Smooth muscle cell (in vitro differentiated cells): ENCODE results near the gene BCL2L1. TPM values are rescaled to one million over a fixed set of nuclear protein-coding genes. Genes with fewer than 3 reads are reported as not detected.

ENCODE experiments used
- DNase-seq: peaks from one replicate; lab custom pipeline; 2025; ENCODE audit not compliant: unreplicated experiment; lab: John Stamatoyannopoulos, UW
- H2AFZ ChIP-seq: fragments of 200-600 bp; sonication (generic); 2 replicates; pipeline ENCODE4 v1.6.0; 2016; ENCODE audit warnings: antibody characterized with exemption, low read depth, mild to moderate bottlenecking
- H3F3A ChIP-seq: fragments of 200-600 bp; sonication (generic); 2 replicates; pipeline ENCODE4 v1.6.0; 2017; ENCODE audit warnings: antibody characterized with exemption, low read depth
- H3K27ac ChIP-seq: fragments of 200-600 bp; sonication (generic); 2 replicates; pipeline ENCODE4 v1.5.1; 2016; ENCODE audit warnings: low read depth, mild to moderate bottlenecking
- H3K27me3 ChIP-seq: fragments of 200-600 bp; sonication (generic); 2 replicates; pipeline ENCODE4 v1.6.1; 2016; ENCODE audit warnings: low read depth, mild to moderate bottlenecking
- H3K36me3 ChIP-seq: fragments of 200-600 bp; sonication (generic); 2 replicates; pipeline ENCODE4 v1.5.1; 2016; ENCODE audit warnings: low read depth
- H3K4me1 ChIP-seq: fragments of 200-600 bp; sonication (generic); 2 replicates; pipeline ENCODE4 v1.5.1; 2016; ENCODE audit warnings: low read depth
- H3K4me2 ChIP-seq: fragments of 200-600 bp; sonication (generic); 2 replicates; pipeline ENCODE4 v1.6.0; 2016; ENCODE audit warnings: mild to moderate bottlenecking
- H3K4me3 ChIP-seq: fragments of 200-600 bp; sonication (generic); 2 replicates; pipeline ENCODE4 v1.5.1; 2016; ENCODE audit warnings: mild to moderate bottlenecking
- H3K79me2 ChIP-seq: fragments of 200-600 bp; sonication (generic); 2 replicates; pipeline ENCODE4 v1.6.0; 2016; ENCODE audit warnings: low read depth, mild to moderate bottlenecking
- H3K9ac ChIP-seq: fragments of 200-600 bp; sonication (generic); 2 replicates; pipeline ENCODE4 v1.6.0; 2016; ENCODE audit warnings: low read depth
- H3K9me3 ChIP-seq: fragments of 200-600 bp; sonication (generic); replicated peaks from 2 replicates; pipeline ENCODE4 v1.5.1; 2016; ENCODE audit warnings: low read depth
- H4K20me1 ChIP-seq: fragments of 200-600 bp; sonication (generic); 2 replicates; pipeline ENCODE4 v1.6.0; 2016; ENCODE audit warnings: low read depth
- WGBS: methylation state at CpG from one replicate; pipeline ENCODE4 v1.1.7; 2016; ENCODE audit warnings: low lambda C conversion rate; 5-methylcytosine and 5-hydroxymethylcytosine counted together
- polyA plus RNA-seq: library from polyadenylated mRNA; unstranded; fragments of >200 nt; fragmentation: Nextera tagmentation; extraction: Ambion mirVana; gene quantifications from 2 replicates; pipeline ENCODE4 v1.2.1, GENCODE V29; 2016
- total RNA-seq: library from RNA; depleted of rRNA; stranded (reverse); fragments of >200 nt; gene quantifications from 2 replicates; pipeline ENCODE4 v1.2.3, GENCODE V29; 2014
- TF ChIP-seq, protein P1 (sequence below): fragments of 200-600 bp; sonication (generic); IDR thresholded peaks from 2 replicates; pipeline ENCODE4 v1.5.1; 2017; ENCODE audit warnings: borderline replicate concordance, mild to moderate bottlenecking, antibody characterized with exemption; ENCODE audit not compliant: insufficient read depth, poor library complexity, severe bottlenecking

BCL2L1 gene
- total and polyA plus RNA-seq, 2 experiments from 2014 or later: 24.8 to 47.0 TPM

DNA sequence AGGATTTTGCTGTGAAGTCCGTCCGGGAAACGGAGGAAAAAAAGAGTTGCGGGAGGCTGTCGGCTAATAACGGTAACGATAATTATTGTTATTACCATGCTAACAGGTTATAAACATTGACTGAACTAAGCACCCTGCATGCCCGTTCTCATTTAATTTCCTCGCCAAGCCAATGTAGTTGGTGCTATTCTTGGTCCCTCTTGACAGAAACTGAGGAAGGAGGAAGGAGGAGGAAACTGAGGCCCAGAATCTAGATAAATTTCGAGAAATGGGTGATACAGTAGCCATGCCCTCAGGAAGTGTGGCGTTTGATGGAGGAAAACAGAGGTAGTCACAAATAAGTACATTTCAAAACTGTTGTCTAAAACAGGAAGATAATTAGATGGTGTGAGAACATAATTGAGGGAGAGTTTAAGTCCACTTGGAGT lies 16.9 kb upstream of the BCL2L1 start:
- H3K4me3 ChIP-seq: peak overlapping the region; percentile 77
- H3K9ac ChIP-seq: peak overlapping the region; percentile 72
- H4K20me1 ChIP-seq: no peaks in the 10 kb centered on the region
- no peaks in the 10 kb centered on the region for H3F3A ChIP-seq
- peak overlapping the region; percentile 52 for H3K27ac ChIP-seq
- H3K9me3 ChIP-seq: no peaks in the 10 kb centered on the region
- TF ChIP-seq, protein P1, sequence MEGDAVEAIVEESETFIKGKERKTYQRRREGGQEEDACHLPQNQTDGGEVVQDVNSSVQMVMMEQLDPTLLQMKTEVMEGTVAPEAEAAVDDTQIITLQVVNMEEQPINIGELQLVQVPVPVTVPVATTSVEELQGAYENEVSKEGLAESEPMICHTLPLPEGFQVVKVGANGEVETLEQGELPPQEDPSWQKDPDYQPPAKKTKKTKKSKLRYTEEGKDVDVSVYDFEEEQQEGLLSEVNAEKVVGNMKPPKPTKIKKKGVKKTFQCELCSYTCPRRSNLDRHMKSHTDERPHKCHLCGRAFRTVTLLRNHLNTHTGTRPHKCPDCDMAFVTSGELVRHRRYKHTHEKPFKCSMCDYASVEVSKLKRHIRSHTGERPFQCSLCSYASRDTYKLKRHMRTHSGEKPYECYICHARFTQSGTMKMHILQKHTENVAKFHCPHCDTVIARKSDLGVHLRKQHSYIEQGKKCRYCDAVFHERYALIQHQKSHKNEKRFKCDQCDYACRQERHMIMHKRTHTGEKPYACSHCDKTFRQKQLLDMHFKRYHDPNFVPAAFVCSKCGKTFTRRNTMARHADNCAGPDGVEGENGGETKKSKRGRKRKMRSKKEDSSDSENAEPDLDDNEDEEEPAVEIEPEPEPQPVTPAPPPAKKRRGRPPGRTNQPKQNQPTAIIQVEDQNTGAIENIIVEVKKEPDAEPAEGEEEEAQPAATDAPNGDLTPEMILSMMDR: no peak
- no peaks in the 10 kb centered on the region for H3K36me3 ChIP-seq
- peaks cover 11% of the 10 kb centered on the region for H3K4me1 ChIP-seq
- DNase-seq: no peak
- H3K27me3 ChIP-seq: no peaks in the 10 kb centered on the region
- H3K79me2 ChIP-seq: peaks cover 49% of the 10 kb centered on the region
- under 1% methylated on average over 11 of the region's 11 CpGs for WGBS
- H3K4me2 ChIP-seq: peak overlapping the region; percentile 94
- H2AFZ ChIP-seq: peak overlapping the region; percentile 93

DNA sequence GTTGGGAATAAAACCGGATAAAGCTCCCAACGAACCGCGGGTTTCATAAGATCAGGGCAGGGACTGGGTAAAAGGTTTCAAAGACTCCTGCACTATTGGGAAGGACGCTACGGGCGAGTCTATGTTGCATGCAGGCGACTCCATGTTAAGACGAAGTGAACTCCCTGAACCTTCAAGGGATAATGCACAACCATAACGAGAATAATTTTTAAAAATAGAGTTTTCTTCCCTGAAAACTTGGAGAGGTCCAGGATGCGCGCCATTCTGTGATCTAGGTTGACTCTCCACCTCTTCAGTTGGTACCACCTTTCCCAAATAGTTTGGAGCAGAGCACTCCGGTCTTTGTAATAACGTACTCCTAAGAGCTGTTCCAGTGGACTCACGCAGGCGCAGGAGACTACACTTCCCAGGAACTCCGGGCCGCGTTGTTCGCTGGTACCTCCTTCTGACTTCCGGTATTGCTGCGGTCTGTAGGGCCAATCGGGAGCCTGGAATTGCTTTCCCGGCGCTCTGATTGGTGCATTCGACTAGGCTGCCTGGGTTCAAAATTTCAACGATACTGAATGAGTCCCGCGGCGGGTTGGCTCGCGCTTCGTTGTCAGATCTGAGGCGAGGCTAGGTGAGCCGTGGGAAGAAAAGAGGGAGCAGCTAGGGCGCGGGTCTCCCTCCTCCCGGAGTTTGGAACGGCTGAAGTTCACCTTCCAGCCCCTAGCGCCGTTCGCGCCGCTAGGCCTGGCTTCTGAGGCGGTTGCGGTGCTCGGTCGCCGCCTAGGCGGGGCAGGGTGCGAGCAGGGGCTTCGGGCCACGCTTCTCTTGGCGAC lies 16.3 kb upstream of the BCL2L1 start, which contains the start of gene TPX2:
Gene TPX2, plus strand, starts transcription at position 562 of the 821 bp plus-strand sequence. CDS start 18,187 bp downstream, outside the sequence.
- peak within 1 kb of the TSS; percentile 94 for H3K4me2 ChIP-seq
- TF ChIP-seq, protein P1: no peak
- no peaks in the 10 kb centered on the region for H3K27me3 ChIP-seq
- H3K4me3 ChIP-seq: peak within 1 kb of the TSS; percentile 77
- no peaks in the 10 kb centered on the region for H3F3A ChIP-seq
- peak within 1 kb of the TSS; percentile 72 for H3K9ac ChIP-seq
- H3K36me3 ChIP-seq: no peaks in the 10 kb centered on the region
- WGBS: under 1% methylated on average over 54 of the region's 54 CpGs
- no peaks in the 10 kb centered on the region for H4K20me1 ChIP-seq
- DNase-seq: peak; percentile 66
- H3K4me1 ChIP-seq: peaks cover 11% of the 10 kb centered on the region
- peak within 1 kb of the TSS; percentile 93 for H2AFZ ChIP-seq
- H3K27ac ChIP-seq: peak within 1 kb of the TSS; percentile 52
- H3K9me3 ChIP-seq: no peaks in the 10 kb centered on the region
- peaks cover 43% of the 10 kb centered on the region for H3K79me2 ChIP-seq

- H4K20me1 ChIP-seq: no peaks in the 10 kb centered on the region
- TF ChIP-seq, protein P1: no peak
- H3K27ac ChIP-seq: no peak overlapping the region
- H3K9me3 ChIP-seq: no peaks in the 10 kb centered on the region
- H3K36me3 ChIP-seq: no peaks in the 10 kb centered on the region
- no peak for DNase-seq
- no peak overlapping the region for H3K9ac ChIP-seq
- H3K27me3 ChIP-seq: no peaks in the 10 kb centered on the region
- H3K4me1 ChIP-seq: no peaks in the 10 kb centered on the region
- peak overlapping the region; percentile 10 for H3K4me2 ChIP-seq
- no peak overlapping the region for H3K4me3 ChIP-seq
- H3F3A ChIP-seq: peaks cover 7% of the 10 kb centered on the region
- peak overlapping the region; percentile 14 for H2AFZ ChIP-seq
- no peaks in the 10 kb centered on the region for H3K79me2 ChIP-seq
- WGBS: 93% methylated on average over 6 of the region's 6 CpGs
Observed at GRCh38 chr20:31731321-31731717, 8.7 kb upstream of the BCL2L1 start.
